ENCODE results near the gene IL10RB. TPM values are rescaled to one million over a fixed set of nuclear protein-coding genes. Genes with fewer than 3 reads are reported as not detected.

Gene IL10RB
- total and polyA plus RNA-seq, 10 of the 15 experiments (the other 5 are each of a cell fraction or from before 2014, with no cell fraction given), result 15.0 to 55.1 (median 34.9) TPM

GRCh38 chr21:33230545-33231324 is 35.4 kb upstream of the IL10RB start (continued):
- no peak for TF ChIP-seq PRDM15 (CRISPR knock-in tag; IDR thresholded peaks at IDR 0.05)
- TF ChIP-seq ZBTB40 (IDR thresholded peaks at IDR 0.05; ENCODE audit: borderline replicate concordance), result no peak
- TF ChIP-seq ZZZ3 (IDR thresholded peaks at IDR 0.05; ENCODE audit: control insufficient read depth, insufficient read length, low read depth), result no peak
- peak in 1 of 3 experiments; percentile 11; a peak in 1 of 6 replicates for TF ChIP-seq CTCF (IDR thresholded peaks at IDR 0.05 in 2 of 3, conservative IDR thresholded peaks at IDR 0.05 in 1 of 3; ENCODE audit: control insufficient read depth in 2 of 3, extremely low read depth in 1 of 3, insufficient read depth in 1 of 3, low read depth in 3 of 3, low read length in 3 of 3)
- no peak for TF ChIP-seq STAT3 (IDR thresholded peaks at IDR 0.05; ENCODE audit: low read depth, low read length)
- 0 out of 2 replicates have a peak, but pooled peaks have one; percentile 44 for TF ChIP-seq WRNIP1 (IDR thresholded peaks at IDR 0.05; ENCODE audit: borderline replicate concordance, low read depth, low read length)
